Karpas-422 (cell line): ENCODE results near the gene ADAMTSL1. TPM values are rescaled to one million over a fixed set of nuclear protein-coding genes. Genes with fewer than 3 reads are reported as not detected.
A peak's percentile ranks its signal among the peaks of the same experiment; 100 is the strongest.

ENCODE experiments used
- DNase-seq: peaks from one replicate; pipeline ENCODE4 v3.0.0-alpha.2; 2015
- H2AFZ ChIP-seq: fragments of 200-600 bp; sonication (generic); 2 replicates; pipeline ENCODE4 v1.6.1; 2014; ENCODE audit warnings: antibody characterized with exemption, low read length, mixed read lengths
- H3K27ac ChIP-seq: fragments of 200-600 bp; sonication (generic); 2 replicates; pipeline ENCODE4 v1.5.1; 2014; ENCODE audit warnings: mild to moderate bottlenecking, low read length, moderate library complexity
- H3K27me3 ChIP-seq: fragments of 200-600 bp; sonication (generic); 2 replicates; pipeline ENCODE4 v1.6.1; 2014; ENCODE audit warnings: low read length, mixed read lengths
- H3K36me3 ChIP-seq: fragments of 200-600 bp; sonication (generic); 2 replicates; pipeline ENCODE4 v1.6.1; 2014; ENCODE audit warnings: low read length, mixed read lengths; ENCODE audit not compliant: insufficient read depth
- H3K4me1 ChIP-seq: fragments of 200-600 bp; sonication (generic); 2 replicates; pipeline ENCODE4 v1.6.1; 2014; ENCODE audit warnings: mild to moderate bottlenecking, low read length, mixed read lengths
- H3K4me2 ChIP-seq: fragments of 200-600 bp; sonication (generic); 2 replicates; pipeline ENCODE4 v1.6.1; 2014; ENCODE audit warnings: low read length, low read depth, mild to moderate bottlenecking; ENCODE audit not compliant: poor library complexity, severe bottlenecking
- H3K4me3 ChIP-seq: fragments of 200-600 bp; sonication (generic); 2 replicates; pipeline ENCODE4 v1.5.1; 2014; ENCODE audit warnings: mild to moderate bottlenecking, antibody characterized with exemption, low read length, mixed read lengths
- H3K79me2 ChIP-seq: fragments of 200-600 bp; sonication (generic); 2 replicates; pipeline ENCODE4 v1.6.1; 2014; ENCODE audit warnings: mild to moderate bottlenecking, low read length, mixed read lengths
- H3K9ac ChIP-seq: fragments of 200-600 bp; sonication (generic); 2 replicates; pipeline ENCODE4 v1.6.0; 2014; ENCODE audit warnings: low read length
- H3K9me2 ChIP-seq: fragments of 200-600 bp; sonication (generic), shearing (Covaris generic); replicated peaks from 2 replicates; pipeline ENCODE4 v1.6.0; 2014; ENCODE audit warnings: mild to moderate bottlenecking, low read length, moderate library complexity; ENCODE audit not compliant: insufficient read depth
- H3K9me3 ChIP-seq: fragments of 300-700, 200-600 bp; sonication (generic); 2 replicates; pipeline ENCODE4 v1.6.1; 2014; ENCODE audit warnings: low read length, mixed read lengths
- H4K20me1 ChIP-seq: fragments of 200-600 bp; sonication (generic); 2 replicates; pipeline ENCODE4 v1.6.1; 2014; ENCODE audit warnings: mild to moderate bottlenecking, antibody characterized with exemption, low read length, low read depth; ENCODE audit not compliant: insufficient read depth
- total RNA-seq: library from RNA; depleted of rRNA; stranded (reverse); fragments of >200 nt; shearing (Covaris generic); gene quantifications from 2 replicates; pipeline ENCODE4 v1.2.3, GENCODE V29; 2014; ENCODE audit warnings: low replicate concordance

ADAMTSL1 gene
- total RNA-seq, 1 experiment from 2014 or later = 8.2 TPM

DNA sequence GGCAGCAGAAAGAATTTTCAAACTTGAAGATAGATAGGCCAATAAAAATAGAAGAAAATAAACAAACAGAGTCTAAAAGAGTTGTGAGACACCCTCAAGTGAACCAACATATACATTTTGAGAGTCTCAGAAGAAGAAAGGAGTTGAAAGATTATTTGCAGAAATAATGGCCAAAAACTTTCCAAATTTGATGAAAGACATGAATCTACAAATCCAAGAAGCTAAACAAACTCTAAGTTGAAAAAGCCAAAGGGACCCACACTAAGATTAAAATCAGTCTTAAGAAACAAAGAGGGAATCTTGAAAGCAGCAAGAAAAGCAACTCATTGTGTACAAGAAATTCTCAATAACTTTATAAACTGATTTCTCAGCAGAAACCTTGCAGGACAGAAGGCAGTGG lies 422.1 kb downstream of the ADAMTSL1 start:
- Histone ChIP-seq H3K9ac (no peak overlapping the region), H3K9me3 (no peaks in the 10 kb centered on the region), H4K20me1 (no peaks in the 10 kb centered on the region), H3K27me3 (no peaks in the 10 kb centered on the region), H2AFZ (no peak overlapping the region), H3K27ac (no peak overlapping the region), H3K9me2 (no peaks in the 10 kb centered on the region), H3K4me3 (no peak overlapping the region), H3K79me2 (no peaks in the 10 kb centered on the region), H3K4me2 (no peak overlapping the region), H3K36me3 (no peaks in the 10 kb centered on the region), H3K4me1 (no peaks in the 10 kb centered on the region)
- no peak for DNase-seq

DNA sequence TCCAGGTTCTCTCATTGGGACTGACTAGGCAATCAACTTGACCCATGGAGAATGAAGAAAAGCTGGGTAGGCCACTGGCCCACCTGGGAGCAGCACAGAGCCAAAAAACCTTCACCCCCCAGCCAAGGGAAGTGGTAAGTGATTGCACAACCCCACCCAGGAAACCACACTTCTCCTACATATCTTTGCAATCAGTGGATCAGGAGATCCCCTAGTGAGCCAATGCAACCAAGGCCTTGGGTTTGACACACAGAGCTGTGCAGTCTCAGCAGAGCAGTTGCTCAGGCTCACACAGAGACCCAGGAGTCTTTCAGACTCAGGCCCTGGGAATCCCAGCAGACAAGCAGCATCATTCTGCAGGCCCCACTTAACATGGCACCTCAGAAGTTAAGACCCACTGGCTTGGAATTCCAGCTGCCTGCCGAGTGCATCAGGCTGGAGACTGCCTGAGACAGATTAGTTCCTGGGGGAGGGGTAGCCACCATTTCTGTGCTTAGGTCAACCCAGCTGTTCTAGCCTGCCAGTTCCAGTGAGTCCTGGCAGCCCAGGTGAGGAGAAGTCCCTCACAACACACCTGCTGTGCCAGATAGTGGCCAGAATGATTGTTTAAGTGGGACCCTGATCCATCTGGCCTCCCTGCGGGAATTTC lies 422.7 kb downstream of the ADAMTSL1 start:
- no peaks in the 10 kb centered on the region for H3K27me3 ChIP-seq
- H2AFZ ChIP-seq = no peak overlapping the region
- no peaks in the 10 kb centered on the region for H3K4me1 ChIP-seq
- no peaks in the 10 kb centered on the region for H3K9me3 ChIP-seq
- no peak overlapping the region for H3K4me2 ChIP-seq
- H3K9me2 ChIP-seq = no peaks in the 10 kb centered on the region
- no peak overlapping the region for H3K4me3 ChIP-seq
- H4K20me1 ChIP-seq = no peaks in the 10 kb centered on the region
- no peak for DNase-seq
- H3K9ac ChIP-seq = no peak overlapping the region
- H3K79me2 ChIP-seq = no peaks in the 10 kb centered on the region
- H3K27ac ChIP-seq = no peak overlapping the region
- no peaks in the 10 kb centered on the region for H3K36me3 ChIP-seq

DNA sequence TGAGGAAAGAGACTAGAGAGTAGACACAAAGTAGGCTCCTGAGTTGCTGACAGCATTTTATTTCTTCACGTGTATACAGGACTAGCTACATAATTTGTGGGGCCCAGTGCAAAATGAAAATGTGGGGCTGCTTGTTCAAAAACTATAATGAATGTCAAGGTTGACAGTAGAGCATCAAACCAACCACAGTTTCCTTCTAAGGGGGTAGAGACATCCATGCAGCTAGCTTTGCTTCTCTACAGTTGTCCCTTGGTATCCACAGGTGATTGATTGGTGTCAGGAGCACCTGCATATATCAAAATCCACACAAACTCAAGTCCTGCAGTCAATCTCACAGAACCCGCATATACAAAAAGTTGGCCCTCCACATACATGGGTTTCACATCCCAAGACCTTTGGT lies 429.5 kb downstream of the ADAMTSL1 start:
- Histone ChIP-seq H3K27ac (no peak overlapping the region), H3K9me2 (no peaks in the 10 kb centered on the region), H3K4me3 (no peak overlapping the region), H3K27me3 (no peaks in the 10 kb centered on the region), H3K36me3 (no peaks in the 10 kb centered on the region), H3K79me2 (no peaks in the 10 kb centered on the region), H3K9me3 (no peaks in the 10 kb centered on the region), H2AFZ (no peak overlapping the region), H3K4me1 (peaks cover 9% of the 10 kb centered on the region), H3K9ac (no peak overlapping the region), H3K4me2 (no peak overlapping the region), H4K20me1 (no peaks in the 10 kb centered on the region)
- DNase-seq = no peak

DNA sequence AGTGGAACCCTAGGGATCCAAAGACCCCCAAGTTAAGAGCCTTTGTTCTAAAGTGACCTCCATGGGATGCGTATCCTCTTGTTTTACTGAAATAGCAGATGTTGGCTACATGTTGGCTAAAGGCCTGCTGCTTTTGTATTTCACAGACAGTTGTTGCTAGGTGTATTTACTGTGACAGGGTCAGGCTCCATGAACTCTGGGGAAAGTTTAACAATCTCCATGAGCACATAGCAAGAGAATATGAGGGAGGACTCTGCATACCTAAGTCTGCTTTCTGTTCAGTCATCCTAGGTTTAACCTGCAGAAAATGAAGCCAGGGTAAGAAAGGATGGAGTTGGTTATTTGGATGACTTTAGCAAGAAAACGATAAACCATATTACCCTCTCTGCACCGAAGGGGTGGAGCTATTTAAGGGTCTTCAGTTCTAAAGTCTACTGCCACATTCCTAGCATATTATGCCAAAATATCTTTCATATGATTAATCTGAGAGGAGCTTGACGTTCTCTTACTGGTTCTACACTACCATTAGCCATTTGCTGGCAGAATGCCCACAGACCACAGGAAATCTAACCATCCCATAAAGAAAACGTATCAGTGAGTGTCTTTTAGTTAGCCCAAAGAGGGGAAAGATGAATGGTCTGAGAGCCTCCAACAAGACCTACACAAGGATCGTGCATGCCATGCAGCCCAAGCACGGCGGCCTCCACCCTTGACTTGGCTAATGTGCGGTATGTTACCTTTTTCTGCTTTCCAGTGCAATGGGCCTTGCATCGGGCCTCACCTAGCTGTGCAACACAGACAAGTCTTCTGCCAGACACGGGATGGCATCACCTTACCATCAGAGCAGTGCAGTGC lies 431.3 kb downstream of the ADAMTSL1 start:
- H3K9me2 ChIP-seq = no peaks in the 10 kb centered on the region
- no peaks in the 10 kb centered on the region for H3K27me3 ChIP-seq
- no peaks in the 10 kb centered on the region for H4K20me1 ChIP-seq
- H3K79me2 ChIP-seq = no peaks in the 10 kb centered on the region
- no peak overlapping the region for H3K4me2 ChIP-seq
- H3K4me3 ChIP-seq = no peak overlapping the region
- H3K27ac ChIP-seq = no peak overlapping the region
- peaks cover 9% of the 10 kb centered on the region for H3K4me1 ChIP-seq
- no peaks in the 10 kb centered on the region for H3K36me3 ChIP-seq
- H3K9me3 ChIP-seq = no peaks in the 10 kb centered on the region
- no peak overlapping the region for H2AFZ ChIP-seq
- H3K9ac ChIP-seq = no peak overlapping the region
- no peak for DNase-seq

DNA sequence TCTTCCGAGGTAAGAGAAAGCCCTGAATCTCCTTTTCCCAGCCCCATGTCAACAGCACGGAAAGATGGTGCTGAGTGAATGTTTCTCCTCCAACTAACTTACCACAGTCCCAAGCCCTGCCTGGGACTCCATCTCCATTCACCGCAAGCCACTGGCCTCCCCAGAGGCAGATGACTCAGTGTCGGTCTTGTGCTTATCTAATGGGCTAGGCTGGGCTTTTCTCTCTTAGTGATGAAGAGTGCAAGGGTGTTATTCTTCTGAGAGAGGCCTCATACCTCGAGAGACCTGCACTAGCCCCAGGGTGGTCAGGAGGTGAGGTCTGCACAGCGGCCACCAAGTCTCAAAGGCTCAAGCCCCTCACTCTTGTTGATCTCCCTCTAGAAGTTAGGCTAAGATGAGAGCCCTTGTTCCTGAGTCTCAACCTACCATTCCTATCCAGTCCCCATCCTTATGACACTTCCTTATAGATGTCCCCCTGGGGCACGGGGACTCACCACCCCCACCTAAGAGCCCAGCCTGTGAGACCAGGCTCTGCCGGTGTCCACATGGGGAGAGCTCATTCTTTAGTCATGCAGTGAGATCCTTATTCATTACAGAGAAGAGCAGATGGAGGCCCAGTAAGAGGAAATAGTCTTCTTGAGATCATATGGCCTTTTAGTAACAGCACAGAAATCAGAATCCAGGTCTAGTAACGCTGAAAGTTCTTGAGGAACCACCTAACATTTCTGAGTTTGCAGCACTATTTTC lies 432.1 kb downstream of the ADAMTSL1 start:
- no peak overlapping the region for H3K27ac ChIP-seq
- H3K27me3 ChIP-seq = no peaks in the 10 kb centered on the region
- peaks cover 9% of the 10 kb centered on the region for H3K4me1 ChIP-seq
- H3K9me3 ChIP-seq = no peaks in the 10 kb centered on the region
- no peaks in the 10 kb centered on the region for H4K20me1 ChIP-seq
- no peak overlapping the region for H3K9ac ChIP-seq
- no peak for DNase-seq
- H3K9me2 ChIP-seq = no peaks in the 10 kb centered on the region
- H3K4me2 ChIP-seq = no peak overlapping the region
- no peak overlapping the region for H3K4me3 ChIP-seq
- no peak overlapping the region for H2AFZ ChIP-seq
- no peaks in the 10 kb centered on the region for H3K79me2 ChIP-seq
- no peaks in the 10 kb centered on the region for H3K36me3 ChIP-seq

DNA sequence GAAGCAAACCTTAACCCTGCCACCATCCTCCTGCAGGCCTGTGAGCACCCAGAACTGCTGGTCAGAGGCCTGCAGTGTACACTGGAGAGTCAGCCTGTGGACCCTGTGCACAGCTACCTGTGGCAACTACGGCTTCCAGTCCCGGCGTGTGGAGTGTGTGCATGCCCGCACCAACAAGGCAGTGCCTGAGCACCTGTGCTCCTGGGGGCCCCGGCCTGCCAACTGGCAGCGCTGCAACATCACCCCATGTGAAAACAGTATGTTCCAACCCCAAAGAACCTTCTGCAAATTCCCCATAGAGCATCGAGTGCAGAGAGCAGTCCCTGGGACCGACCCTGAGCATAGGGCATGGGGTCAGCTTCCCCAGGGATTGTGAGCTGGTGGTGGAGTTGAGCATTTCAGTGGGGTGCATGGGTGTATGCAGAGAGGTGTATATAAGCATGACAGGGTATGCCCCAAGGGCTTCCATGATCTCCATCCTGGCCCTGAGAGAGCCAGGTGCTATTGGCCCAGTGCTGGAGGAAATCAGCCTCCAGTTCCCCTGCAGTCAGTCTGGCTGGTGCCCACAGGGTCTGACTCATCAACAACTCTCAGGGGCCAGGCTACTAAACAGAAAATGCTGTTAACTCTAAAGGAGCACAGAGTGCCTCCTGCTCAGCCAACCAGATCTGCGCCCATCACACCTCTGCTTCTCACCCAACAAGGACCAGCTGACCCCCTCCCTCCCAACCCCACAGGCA lies 432.9 kb downstream of the ADAMTSL1 start:
- Histone ChIP-seq H3K36me3 (no peaks in the 10 kb centered on the region), H3K4me1 (peaks cover 9% of the 10 kb centered on the region), H4K20me1 (no peaks in the 10 kb centered on the region), H2AFZ (no peak overlapping the region), H3K9ac (no peak overlapping the region), H3K79me2 (no peaks in the 10 kb centered on the region), H3K4me2 (no peak overlapping the region), H3K9me3 (no peaks in the 10 kb centered on the region), H3K4me3 (no peak overlapping the region), H3K27ac (no peak overlapping the region), H3K9me2 (no peaks in the 10 kb centered on the region), H3K27me3 (no peaks in the 10 kb centered on the region)
- peak; percentile 61 for DNase-seq

DNA sequence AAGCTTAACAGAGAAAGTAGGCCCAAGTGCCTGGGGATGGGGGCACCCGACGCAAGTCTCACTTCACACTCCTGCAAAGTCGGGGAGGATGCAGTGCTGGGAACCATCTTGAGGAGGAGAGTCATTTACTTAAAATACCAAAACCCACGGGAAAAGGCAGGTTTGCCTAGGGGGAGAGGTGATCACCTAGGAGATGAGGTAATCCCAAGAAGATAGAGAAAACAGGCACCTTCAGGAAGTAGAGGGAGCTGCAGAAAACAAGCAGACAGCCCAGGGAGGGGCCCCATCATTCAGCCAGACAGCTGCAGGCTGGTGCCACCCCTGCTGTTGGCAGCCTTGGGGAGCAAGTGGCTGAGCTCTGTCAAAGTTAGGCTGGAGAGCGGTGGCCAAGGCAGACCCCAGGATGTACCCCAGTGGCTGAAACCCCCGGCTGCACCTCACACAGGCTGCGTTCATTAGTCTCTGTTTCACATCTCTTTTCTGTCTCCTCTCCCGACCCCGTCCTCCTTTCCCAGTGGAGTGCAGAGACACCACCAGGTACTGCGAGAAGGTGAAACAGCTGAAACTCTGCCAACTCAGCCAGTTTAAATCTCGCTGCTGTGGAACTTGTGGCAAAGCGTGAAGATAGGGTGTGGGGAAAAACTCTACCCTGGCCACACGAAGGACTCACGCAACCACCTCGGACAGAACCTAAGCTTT lies 434.1 kb downstream of the ADAMTSL1 start:
- no peaks in the 10 kb centered on the region for H3K9me3 ChIP-seq
- H3K9ac ChIP-seq = no peak overlapping the region
- no peak overlapping the region for H2AFZ ChIP-seq
- H3K9me2 ChIP-seq = no peaks in the 10 kb centered on the region
- H3K4me1 ChIP-seq = peaks cover 9% of the 10 kb centered on the region
- H3K4me3 ChIP-seq = no peak overlapping the region
- H3K27me3 ChIP-seq = no peaks in the 10 kb centered on the region
- H3K4me2 ChIP-seq = no peak overlapping the region
- H3K36me3 ChIP-seq = no peaks in the 10 kb centered on the region
- H4K20me1 ChIP-seq = no peaks in the 10 kb centered on the region
- no peak overlapping the region for H3K27ac ChIP-seq
- DNase-seq = no peak
- H3K79me2 ChIP-seq = no peaks in the 10 kb centered on the region
